Esophagus squamous epithelium (tissue), 4 donors: Measurements from ENCODE around the gene TEX50.

Source experiments
- CTCF ChIP-seq, 6 experiments: fragments of 450-650 bp in 4 of 6; fragments of 200-600 bp in 2 of 6; sonication (generic) in 2 of 6; IDR thresholded peaks; one replicate each; pipeline ENCODE4 v1.5.1; 2016 to 2019; ENCODE audit warnings: antibody characterized with exemption in 6 of 6, mild to moderate bottlenecking in 4 of 6, moderate library complexity in 4 of 6
- POLR2A ChIP-seq, 4 donors: fragments of 450-650 bp; IDR thresholded peaks; one replicate each; pipeline ENCODE4 v1.6.1; 2017; ENCODE audit warnings: antibody characterized with exemption in 4 of 4, mild to moderate bottlenecking in 4 of 4, moderate library complexity in 3 of 4

GRCh38 chr1:173616859-173617258 lies 18.3 kb upstream of the TEX50 start:
- TF ChIP-seq POLR2A (IDR thresholded peaks at IDR 0.05) = no peak
- no peak for TF ChIP-seq CTCF (IDR thresholded peaks at IDR 0.05)
